GM18502 (cell line): Measurements from ENCODE around the gene FRMD8.

Source experiments
- ATAC-seq: cut with Tn5 transposase; IDR thresholded peaks from one replicate; pipeline ENCODE4 v1.9.1; 2021; ENCODE audit warnings: mild to moderate bottlenecking; ENCODE audit not compliant: unreplicated experiment, poor library complexity

The FRMD8 gene, protein sequence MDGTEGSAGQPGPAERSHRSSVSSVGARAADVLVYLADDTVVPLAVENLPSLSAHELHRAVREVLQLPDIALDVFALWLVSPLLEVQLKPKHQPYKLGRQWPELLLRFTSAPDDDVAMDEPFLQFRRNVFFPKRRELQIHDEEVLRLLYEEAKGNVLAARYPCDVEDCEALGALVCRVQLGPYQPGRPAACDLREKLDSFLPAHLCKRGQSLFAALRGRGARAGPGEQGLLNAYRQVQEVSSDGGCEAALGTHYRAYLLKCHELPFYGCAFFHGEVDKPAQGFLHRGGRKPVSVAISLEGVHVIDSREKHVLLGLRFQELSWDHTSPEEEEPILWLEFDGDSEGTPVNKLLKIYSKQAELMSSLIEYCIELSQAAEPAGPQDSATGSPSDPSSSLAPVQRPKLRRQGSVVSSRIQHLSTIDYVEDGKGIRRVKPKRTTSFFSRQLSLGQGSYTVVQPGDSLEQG

DNA sequence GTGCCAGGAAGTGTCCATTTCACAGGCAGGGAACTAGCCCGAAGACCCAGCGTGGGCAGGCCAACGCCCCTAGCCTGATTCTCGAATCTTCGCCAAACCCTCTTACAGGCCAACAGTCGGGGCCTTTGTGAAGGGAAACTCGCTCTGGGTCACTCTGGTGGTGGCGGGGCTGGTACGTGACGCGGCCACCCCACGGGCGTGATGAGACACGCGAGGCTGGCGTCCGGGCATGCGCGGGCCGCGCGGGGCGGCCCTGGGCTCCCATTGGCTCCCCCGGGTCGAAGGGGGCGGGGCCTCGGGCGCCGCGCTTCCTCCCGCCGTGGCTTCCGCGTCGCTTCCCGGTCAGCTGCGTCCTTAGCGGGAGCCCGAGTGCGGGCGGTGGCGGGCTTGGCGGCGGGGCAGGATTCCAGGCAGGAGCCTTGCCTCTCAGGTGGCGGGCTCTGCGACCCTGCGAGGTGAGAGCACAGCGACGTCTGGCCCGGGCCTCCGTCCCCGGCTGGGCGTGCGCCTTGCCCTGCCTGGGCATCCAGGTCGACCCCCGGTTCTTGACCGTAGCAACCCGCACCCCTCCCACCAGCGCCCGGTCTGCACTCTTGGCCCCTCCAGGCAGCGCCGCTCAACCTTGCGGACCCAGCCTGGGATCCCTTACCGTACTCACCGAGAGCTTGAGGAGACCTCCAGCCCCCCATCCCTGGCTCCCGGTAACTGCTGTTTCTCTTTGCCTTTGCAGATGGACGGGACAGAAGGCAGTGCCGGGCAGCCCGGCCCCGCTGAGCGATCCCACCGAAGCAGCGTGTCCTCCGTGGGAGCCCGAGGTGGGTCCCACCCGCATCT lies at the start of gene FRMD8:
FRMD8 (plus strand) TSS at position 331 of the 834 bp plus-strand sequence; CDS start at position 731, 400 bp downstream.
- ATAC-seq = no peak

DNA sequence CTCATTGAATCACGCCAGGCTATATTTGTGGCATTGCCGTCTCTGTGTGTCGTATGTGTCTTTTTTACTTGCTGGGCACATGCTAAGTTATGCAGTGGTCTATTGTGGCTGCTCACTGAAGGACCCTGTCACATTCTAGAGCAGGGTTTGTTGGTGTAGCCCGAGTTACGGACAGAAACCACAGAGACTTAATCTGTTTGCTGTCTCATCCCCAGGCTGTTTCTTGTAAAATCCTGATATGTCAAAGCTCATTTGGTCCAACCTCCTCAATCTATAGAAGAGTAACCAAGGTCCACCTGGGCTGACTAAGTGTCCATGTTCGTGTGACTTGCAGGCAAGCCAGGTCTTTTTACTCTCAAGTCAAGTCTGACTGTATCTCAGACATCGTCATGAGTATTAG lies 47.8 kb upstream of the FRMD8 start:
- ATAC-seq = no peak

DNA sequence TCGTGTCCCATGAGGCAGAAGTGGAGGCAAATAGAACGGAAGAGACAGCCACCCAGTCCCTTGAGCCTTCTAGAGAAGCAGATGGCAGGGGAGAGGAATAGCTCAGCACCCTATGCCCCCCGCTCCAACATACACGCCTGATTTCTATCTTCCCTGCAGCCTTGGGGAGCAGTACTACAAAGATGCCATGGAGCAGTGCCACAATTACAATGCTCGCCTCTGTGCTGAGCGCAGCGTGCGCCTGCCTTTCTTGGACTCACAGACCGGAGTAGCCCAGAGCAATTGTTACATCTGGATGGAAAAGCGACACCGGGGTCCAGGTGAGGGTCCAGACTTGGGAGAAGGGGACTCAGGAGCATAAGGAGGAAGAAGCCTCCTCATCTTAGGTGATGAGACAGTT lies 46.2 kb upstream of the FRMD8 start:
- ATAC-seq = no peak

DNA sequence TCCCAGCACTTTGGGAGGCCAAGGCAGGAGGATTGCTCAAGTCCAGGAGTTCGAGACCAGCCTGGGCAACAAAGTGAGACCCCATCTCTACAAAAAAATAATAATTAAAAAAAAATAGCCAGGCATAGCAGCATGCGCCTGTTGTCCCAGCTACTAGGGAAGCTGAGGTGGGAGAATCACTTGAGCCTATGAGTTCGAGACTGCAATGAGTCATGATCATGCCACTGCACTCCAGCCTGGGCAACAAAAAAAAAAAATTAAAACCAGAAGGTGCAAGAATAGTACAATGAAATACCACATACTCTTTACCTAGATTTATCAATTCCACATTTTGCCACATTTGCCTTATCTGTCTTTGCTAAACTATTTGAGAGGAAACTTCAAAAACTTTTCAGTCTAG lies 44.6 kb upstream of the FRMD8 start:
- no peak for ATAC-seq

DNA sequence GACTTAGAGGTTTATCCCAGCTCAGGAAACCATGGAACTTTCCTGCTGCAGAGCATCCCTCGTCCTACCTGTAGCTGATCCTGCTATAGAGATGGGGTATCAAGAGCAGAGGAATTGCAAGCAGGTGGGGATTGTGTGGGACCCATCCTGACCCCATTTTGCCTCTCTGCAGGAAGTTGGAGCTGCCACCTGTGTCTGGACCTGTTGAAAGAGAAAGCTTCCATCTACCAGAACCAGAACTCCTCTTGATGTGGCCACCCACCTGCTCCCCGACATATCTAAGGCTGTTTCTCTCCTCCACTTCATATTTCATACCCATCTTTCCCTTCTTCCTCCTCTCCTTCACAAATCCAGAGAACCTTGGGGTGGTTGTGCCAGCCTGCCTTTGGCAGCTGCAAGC lies 34.9 kb upstream of the FRMD8 start:
- ATAC-seq = no peak

DNA sequence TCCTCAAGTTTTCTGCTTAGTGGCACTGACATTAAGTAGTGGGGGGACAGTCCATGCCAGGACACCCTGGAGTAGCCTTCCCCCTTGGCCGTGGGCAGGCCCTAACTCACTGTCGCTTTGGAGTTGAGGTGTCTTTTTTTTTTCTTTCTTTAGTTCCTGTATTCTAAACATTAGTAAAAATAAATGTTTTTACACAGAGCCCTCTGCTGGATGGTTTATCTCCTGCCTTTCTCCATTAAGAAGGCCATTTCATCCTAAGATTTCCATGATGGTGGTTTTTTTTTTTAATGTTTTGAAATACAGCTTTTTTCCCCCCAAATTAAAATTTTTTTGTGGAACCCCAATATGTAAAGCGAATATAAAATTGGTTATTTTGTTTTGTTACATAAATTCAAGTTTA lies 33.7 kb upstream of the FRMD8 start:
- no peak for ATAC-seq

DNA sequence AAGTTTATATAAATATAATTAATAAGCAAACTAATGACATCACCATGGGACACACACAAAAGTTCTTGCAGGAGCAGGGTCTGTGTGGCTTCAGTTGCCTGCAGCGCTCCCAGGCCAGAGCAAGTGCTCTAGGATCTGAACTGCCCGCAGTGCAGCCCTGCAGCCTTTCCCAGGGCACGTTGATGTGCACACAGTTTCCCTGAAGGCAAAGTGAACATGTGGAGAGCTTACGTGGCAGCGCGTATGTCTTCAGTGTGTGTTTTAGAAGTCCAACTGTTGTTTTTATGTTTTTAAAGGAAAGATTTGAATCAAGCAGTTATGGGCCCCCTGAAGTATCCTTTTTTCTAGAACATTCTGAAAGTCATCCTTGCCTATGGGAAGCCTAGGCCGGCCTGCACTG lies 33.1 kb upstream of the FRMD8 start:
- no peak for ATAC-seq

DNA sequence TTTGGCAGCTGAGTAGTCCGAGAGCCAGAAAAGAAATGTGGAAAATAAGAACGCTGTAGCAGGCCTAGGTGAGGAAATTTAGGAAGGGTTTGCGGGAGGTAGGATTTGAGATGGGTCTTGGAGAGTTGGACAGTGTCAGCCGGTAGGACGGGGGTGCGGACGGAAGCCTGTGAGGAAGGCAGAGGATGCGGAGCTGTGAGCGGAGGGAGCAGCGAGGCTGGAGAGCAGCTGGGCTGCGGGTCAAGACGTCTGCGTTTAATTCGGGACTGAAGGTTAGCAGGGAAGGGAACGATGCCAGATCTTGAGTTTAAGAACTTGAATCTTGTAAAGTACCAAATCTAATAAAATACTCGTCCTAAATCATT lies 32.6 kb upstream of the FRMD8 start:
- no peak for ATAC-seq

DNA sequence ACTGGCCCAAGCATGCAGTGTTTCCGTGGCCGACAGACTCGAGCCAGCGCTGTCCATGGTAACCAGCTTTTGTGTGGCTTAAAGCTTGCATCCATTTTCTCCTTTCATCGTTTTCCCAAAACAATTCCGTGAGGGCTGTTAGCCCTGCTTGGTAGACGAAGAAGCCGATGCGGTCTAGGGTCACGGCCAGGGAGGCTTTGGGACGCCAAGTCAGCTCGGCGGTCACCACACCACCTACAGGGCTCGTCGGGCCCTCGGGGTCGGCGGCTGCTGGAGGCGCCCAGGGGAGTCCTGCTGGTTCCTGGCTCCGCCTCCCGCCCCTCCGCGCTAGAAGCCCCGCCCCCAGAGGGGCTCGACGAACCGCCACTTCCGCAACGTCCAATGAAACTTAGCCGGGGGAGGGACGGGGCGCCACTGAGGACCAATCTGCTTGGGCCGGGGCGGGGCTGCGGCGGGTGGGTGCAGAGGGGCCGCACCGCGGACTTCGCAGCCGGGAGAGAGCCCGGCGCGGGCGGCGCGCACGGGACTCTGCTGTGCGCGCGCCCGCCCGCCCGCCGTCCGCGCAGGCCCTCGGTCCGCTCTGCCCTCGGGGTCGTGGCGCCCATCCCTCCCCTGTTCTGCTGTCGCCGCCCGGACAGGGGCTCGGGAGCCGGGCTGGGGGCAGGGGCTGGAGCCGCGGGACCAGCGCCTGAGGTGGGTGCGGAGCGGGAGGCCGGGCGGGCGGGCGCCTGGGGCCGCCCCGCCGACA lies 32.0 kb upstream of the FRMD8 start, which contains the start of gene TIGD3:
TIGD3 (plus strand) TSS at position 487 of the 748 bp plus-strand sequence. CDS start 1,058 bp downstream, outside the sequence.
- ATAC-seq = peak; percentile 84

DNA sequence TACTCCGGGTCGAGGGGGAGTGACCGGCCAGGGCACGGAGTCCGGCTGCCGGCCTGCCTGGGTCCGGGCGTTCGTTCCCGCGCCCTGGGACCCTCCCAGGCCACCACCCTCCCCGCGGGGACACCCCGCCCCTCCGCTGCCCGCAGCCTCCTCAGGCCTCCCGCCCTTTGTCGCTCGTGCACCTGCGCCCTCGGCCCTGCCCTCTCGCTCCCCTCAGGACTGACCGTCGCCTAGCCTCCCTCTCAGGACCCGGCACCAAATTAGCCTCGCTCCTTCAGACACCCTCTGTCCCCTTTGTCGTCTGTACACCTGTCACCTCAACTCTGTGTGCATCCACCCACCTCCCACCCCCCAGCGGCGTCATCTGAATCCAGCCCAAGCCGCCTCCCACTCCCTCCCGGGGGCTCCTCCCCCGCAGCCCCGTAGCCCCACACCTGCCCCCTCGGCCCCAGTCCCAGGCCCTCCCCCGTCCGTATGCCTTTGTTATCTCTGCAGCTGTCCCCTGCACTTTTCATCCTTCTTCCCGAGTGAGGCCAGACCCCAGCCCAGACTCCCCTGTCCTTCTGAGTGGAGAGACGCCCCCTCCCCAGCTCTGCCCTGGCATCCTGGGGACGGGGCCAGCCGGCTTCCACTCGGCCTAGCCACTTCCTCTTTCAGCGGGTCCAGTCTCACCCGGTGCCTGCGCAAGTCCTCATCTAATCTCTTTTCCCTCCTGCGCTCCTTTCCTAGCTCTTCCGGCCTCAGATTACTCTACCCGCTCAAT lies 31.2 kb upstream of the FRMD8 start:
- peak; percentile 37 for ATAC-seq

DNA sequence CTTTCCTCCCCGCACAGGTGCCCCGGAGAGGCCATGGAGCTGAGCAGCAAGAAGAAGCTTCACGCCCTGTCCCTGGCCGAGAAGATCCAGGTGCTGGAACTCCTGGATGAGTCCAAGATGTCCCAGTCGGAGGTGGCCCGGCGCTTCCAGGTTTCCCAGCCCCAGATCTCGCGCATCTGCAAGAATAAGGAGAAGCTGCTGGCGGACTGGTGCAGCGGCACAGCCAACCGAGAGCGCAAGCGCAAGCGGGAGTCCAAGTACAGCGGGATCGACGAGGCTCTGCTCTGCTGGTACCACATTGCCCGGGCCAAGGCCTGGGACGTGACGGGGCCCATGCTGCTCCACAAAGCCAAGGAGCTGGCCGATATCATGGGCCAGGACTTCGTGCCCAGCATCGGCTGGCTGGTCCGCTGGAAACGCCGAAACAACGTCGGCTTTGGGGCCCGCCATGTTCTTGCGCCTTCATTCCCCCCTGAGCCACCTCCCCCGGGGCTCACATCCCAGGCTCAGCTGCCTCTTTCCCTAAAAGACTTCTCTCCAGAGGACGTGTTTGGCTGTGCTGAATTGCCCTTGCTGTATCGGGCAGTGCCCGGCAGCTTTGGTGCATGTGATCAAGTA lies 30.6 kb upstream of the FRMD8 start:
- ATAC-seq = no peak

DNA sequence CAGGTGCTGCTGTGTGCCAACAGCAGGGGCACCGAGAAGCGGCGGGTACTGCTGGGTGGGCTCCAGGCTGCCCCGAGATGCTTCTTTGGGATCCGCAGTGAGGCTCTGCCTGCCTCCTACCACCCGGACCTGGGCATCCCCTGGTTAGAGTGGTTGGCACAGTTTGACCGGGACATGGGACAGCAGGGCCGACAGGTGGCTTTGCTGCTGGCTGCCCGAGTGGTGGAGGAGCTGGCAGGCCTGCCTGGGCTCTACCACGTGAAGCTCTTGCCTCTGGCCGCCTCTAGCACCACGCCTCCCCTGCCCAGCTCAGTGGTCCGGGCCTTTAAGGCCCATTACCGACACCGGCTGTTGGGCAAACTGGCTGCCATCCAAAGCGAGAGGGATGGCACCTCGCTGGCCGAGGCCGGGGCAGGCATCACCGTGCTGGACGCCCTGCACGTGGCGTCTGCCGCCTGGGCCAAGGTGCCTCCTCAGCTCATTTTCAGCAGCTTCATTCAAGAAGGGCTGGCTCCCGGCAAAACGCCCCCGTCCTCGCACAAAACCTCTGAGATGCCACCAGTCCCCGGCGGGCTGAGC lies 30.0 kb upstream of the FRMD8 start:
- ATAC-seq = no peak

DNA sequence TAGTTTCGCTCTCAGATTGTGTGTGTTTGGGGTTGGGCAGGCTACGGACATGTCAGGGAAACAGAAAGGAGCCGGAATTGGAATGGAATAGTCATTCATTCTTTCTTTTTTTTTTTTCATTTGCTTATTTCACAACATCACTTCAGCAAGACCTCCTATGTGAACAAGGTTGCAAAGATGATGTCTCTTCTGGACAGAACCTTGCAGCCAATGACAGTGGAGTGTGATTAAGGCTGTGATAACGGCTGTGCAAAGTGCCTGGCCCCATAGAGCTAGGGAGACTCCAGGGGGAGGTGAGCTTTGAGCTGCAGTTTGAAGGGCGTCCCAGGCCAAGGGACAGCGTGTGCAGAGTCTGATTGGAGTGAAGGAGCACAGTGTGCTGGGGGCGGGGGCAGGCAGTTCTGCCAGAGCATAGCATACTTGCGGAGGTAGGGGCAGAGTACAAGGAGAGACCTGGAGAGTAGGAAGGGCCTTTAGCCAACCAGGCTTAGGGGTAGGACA lies 28.5 kb upstream of the FRMD8 start:
- ATAC-seq = no peak

DNA sequence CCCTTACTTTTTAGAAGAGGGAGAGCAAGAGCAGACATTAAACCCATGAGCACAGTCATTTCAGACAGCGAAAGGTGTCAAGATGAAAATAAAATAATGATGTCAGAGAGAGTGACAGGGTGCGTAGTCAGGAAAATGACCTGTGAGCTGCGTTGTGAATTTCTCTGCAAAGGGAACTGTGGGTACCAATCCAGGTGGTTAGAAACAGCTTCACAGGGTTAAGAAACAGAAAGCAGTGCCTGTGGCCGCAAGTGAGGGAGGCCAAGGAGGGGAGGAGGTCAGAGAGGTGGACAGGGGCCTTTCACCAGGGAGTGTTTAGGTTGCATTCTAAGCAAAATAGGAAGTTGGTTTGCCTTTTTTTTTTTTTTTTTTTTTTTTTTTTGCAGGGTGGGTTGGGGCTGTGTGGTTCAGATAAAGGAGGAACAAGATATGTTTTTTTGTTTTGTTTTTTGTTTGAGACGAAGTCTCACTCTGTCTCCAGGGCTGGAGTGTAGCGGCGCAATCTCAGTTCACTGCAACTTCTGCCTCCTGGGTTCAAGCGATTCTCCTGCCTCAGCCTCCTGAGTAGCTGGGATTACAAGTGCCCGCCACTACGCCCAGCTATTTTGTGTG lies 24.0 kb upstream of the FRMD8 start:
- ATAC-seq = no peak

DNA sequence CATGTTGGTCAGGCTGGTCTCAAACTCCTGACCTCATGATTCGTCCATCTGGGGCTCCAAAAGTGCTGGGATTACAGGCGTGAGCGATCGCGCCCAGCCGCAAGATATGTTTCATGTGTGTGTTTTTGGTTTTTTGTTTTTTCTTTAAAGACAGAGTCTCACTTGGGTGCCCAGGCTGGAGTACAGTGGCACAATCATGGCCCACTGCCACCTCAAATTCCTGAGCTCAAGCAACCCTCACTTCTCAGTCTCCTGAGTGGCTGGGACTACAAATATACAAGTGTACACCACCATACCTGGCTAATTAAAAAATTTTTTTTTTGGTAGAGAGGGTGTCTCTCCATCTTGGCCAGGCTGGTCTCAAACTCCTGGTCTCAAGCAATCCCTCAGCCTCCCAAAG lies 23.5 kb upstream of the FRMD8 start:
- no peak for ATAC-seq

DNA sequence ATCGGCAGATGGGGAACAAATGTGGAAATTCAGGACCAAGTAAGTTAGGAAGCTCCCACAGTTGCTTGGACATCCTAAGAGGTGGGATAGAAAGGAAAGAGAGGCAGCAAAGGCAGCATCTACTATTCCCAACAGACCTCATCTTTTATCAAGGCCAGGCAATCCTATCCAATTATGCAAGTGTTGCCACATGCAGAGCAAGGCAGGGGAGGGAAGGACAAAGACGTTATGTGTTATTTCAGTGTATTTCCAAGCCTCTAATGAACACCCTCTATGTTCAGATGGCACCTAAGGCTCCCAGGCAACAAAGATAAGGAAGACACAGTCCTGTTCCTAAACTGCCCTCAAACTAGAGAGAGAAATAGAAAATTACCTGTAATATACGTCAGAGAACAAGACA lies 22.7 kb upstream of the FRMD8 start:
- ATAC-seq = no peak

DNA sequence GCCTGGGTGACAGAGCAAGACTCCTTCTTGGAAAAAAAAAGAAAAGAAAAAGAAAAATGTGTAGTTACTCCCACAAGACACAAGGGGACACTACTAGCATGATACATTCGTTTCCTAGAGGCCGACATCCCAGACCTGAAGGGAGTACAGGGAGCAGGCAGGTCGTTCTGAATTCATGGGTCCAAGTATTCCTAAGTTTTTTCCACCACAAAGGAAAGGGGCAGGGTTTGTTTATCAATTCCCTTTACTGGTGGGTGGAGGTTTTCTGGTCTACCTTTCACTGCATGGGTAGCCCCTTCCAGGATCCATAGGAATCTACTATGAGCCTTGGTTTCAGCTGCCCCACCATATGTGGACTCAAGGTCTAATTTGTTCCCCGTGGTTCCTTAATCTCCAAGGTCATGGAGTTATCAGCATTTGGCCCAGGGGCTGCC lies 20.1 kb upstream of the FRMD8 start:
- no peak for ATAC-seq

DNA sequence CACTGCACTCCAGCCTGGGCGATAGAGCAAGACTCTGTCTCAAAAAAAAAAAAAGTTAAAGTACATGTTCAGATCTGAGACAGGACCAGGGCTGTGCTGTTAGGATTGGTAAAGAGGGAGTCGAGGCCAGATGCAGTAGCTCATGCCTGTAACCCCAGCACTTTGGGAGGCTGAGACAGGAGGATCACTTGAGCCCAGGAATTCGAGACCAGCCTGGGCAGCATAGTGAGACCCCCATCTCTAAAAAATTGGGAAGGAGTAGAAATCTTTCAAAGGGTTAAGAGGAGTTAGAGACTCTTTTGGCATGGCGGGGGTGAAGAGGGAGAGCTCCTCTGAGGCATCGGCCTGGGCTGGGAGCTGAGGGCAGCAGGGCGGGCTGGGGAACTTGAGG lies 15.8 kb upstream of the FRMD8 start:
- no peak for ATAC-seq
